Breast epithelium (tissue), 4 donors: Measurements from ENCODE around the gene NR2C1. TPM values are rescaled to one million over a fixed set of nuclear protein-coding genes. Genes with fewer than 3 reads are reported as not detected.

Experiments used
- DNase-seq, 2 donors: peaks; one replicate each; pipeline ENCODE4 v3.0.0-alpha.2; 2019; ENCODE audit warnings: low spot score in 2 of 2
- H3K27ac ChIP-seq, 2 donors: fragments of 200-600 bp; sonication (generic) in 1 of 2; one replicate each; pipeline ENCODE4 v1.5.1; 2016 to 2019; ENCODE audit warnings: mild to moderate bottlenecking in 1 of 2
- H3K27me3 ChIP-seq, 2 donors: fragments of 200-600 bp; sonication (generic) in 1 of 2; one replicate each; pipeline versions ENCODE4 v1.5.1 to v1.6.0; 2017 to 2019; ENCODE audit warnings: control low read depth in 1 of 2, mild to moderate bottlenecking in 1 of 2
- H3K36me3 ChIP-seq: fragments of 200-600 bp; one replicate; pipeline ENCODE4 v1.5.1; 2019
- H3K4me1 ChIP-seq, 2 donors: fragments of 200-600 bp; sonication (generic); one replicate each; pipeline ENCODE4 v1.5.1; 2016 to 2019; ENCODE audit warnings: control low read depth in 1 of 2
- H3K4me3 ChIP-seq, 3 donors: fragments of 200-600 bp; sonication (generic); 1 replicate in 2 of 3; 2 replicates in 1 of 3; pipeline ENCODE4 v1.5.1; 2016 to 2019; ENCODE audit warnings: mild to moderate bottlenecking in 3 of 3, moderate library complexity in 2 of 3
- H3K9me3 ChIP-seq, 2 donors: fragments of 200-600 bp; sonication (generic) in 1 of 2; one replicate each; pipeline ENCODE4 v1.5.1; 2016 to 2019; ENCODE audit warnings: control low read depth in 1 of 2
- CTCF ChIP-seq, 3 donors: fragments of 450-650 bp; IDR thresholded peaks; one replicate each; pipeline ENCODE4 v1.5.1; 2016 to 2017; ENCODE audit warnings: antibody characterized with exemption in 3 of 3, mild to moderate bottlenecking in 3 of 3, moderate library complexity in 3 of 3
- POLR2A ChIP-seq: fragments of 450-650 bp; IDR thresholded peaks from one replicate; pipeline ENCODE4 v1.6.1; 2016; ENCODE audit warnings: antibody characterized with exemption, mild to moderate bottlenecking, moderate library complexity
- POLR2AphosphoS5 ChIP-seq, 3 donors: sonication (generic); formaldehyde crosslinking; IDR thresholded peaks; one replicate each; pipeline ENCODE4 v1.6.1; 2017; ENCODE audit warnings: antibody characterized with exemption in 3 of 3
- intact Hi-C: fragments of 100-400 bp; cut with DNase I; formaldehyde crosslinking; loops from one replicate; pipeline ENCODE4 v1.15.1; 2023; ENCODE audit warnings: low total_unique reads
- total RNA-seq, 3 donors: library from RNA; depleted of rRNA; stranded (reverse); fragments of >200 nt; gene quantifications; one replicate each; pipeline ENCODE4 v1.1.0, GENCODE V29; 2016

NR2C1 gene
- total RNA-seq, 3 donors from 2014 or later = 46.7 to 50.5 (median 47.7) TPM

GRCh38 chr12:95055057-95055456 is 18.4 kb downstream of the NR2C1 start:
- no peaks in the 10 kb centered on the region for H3K9me3 ChIP-seq
- H3K27ac ChIP-seq = no peak overlapping the region
- intact Hi-C loops = no loop called here
- no peak overlapping the region for H3K4me3 ChIP-seq
- peaks cover 14% of the 10 kb centered on the region for H3K36me3 ChIP-seq
- no peaks in the 10 kb centered on the region for H3K27me3 ChIP-seq
- no peaks in the 10 kb centered on the region for H3K4me1 ChIP-seq
- DNase-seq = no peak
- TF ChIP-seq POLR2AphosphoS5 (IDR thresholded peaks at IDR 0.05) = no peak
- TF ChIP-seq POLR2A = no peak
- TF ChIP-seq CTCF (IDR thresholded peaks at IDR 0.05) = no peak

- no peak for DNase-seq
- Histone ChIP-seq H3K4me1 (no peaks in the 10 kb centered on the region), H3K27me3 (no peaks in the 10 kb centered on the region), H3K9me3 (no peaks in the 10 kb centered on the region), H3K27ac (no peak overlapping the region), H3K4me3 (no peak overlapping the region), H3K36me3 (peaks cover 14% of the 10 kb centered on the region)
- intact Hi-C loops = no loop called here
- no peak for TF ChIP-seq POLR2A
- TF ChIP-seq POLR2AphosphoS5 (IDR thresholded peaks at IDR 0.05) = no peak
- TF ChIP-seq CTCF (IDR thresholded peaks at IDR 0.05) = no peak
These were observed 19.2 kb downstream of the NR2C1 start for GRCh38 chr12:95054206-95054605.

- intact Hi-C loops = no loop called here
- no peak overlapping the region for H3K27ac ChIP-seq
- no peak overlapping the region for H3K4me3 ChIP-seq
- H3K9me3 ChIP-seq = no peaks in the 10 kb centered on the region
- H3K4me1 ChIP-seq = no peaks in the 10 kb centered on the region
- TF ChIP-seq POLR2A = no peak
- TF ChIP-seq CTCF (IDR thresholded peaks at IDR 0.05) = no peak
- no peak for TF ChIP-seq POLR2AphosphoS5 (IDR thresholded peaks at IDR 0.05)
- DNase-seq = no peak
- H3K27me3 ChIP-seq = no peaks in the 10 kb centered on the region
- H3K36me3 ChIP-seq = peaks cover 14% of the 10 kb centered on the region
These were observed 22.2 kb downstream of the NR2C1 start for GRCh38 chr12:95051241-95051640.

GRCh38 chr12:95037906-95038305 is 35.5 kb downstream of the NR2C1 start:
- no peak overlapping the region for H3K4me3 ChIP-seq
- DNase-seq = no peak
- H3K27ac ChIP-seq = no peak overlapping the region
- TF ChIP-seq POLR2AphosphoS5 (IDR thresholded peaks at IDR 0.05) = no peak
- no peak for TF ChIP-seq CTCF (IDR thresholded peaks at IDR 0.05)
- no peak for TF ChIP-seq POLR2A
- H3K9me3 ChIP-seq = no peaks in the 10 kb centered on the region
- H3K36me3 ChIP-seq = no peaks in the 10 kb centered on the region
- H3K4me1 ChIP-seq = no peaks in the 10 kb centered on the region
- intact Hi-C loops = no loop called here
- no peaks in the 10 kb centered on the region for H3K27me3 ChIP-seq

GRCh38 chr12:95034750-95035149 is 38.7 kb downstream of the NR2C1 start:
- no peaks in the 10 kb centered on the region for H3K36me3 ChIP-seq
- H3K9me3 ChIP-seq = no peaks in the 10 kb centered on the region
- no peak for DNase-seq
- intact Hi-C loops = no loop called here
- no peaks in the 10 kb centered on the region for H3K27me3 ChIP-seq
- TF ChIP-seq CTCF (IDR thresholded peaks at IDR 0.05) (no peak), POLR2A (no peak), POLR2AphosphoS5 (IDR thresholded peaks at IDR 0.05) (no peak)
- no peaks in the 10 kb centered on the region for H3K4me1 ChIP-seq
- no peak overlapping the region for H3K27ac ChIP-seq
- no peak overlapping the region for H3K4me3 ChIP-seq
